ENCODE measurements around the gene RARRES1.
"Not testable (repeated sequence)": the region's sequence is repeated elsewhere in the genome, so short reads cannot be mapped to it uniquely, and the experiment has no call there.

RARRES1 gene

GRCh38 chr3:158696618-158697017 lies 35.6 kb downstream of the RARRES1 start:
- DNase-seq (ENCODE audit: low read depth in 1 of 2, low spot score in 1 of 2) = no peak

- not testable (repeated sequence) for DNase-seq (ENCODE audit: low read depth in 1 of 2, low spot score in 1 of 2)
These were observed 38.3 kb downstream of the RARRES1 start for GRCh38 chr3:158693866-158694456.

GRCh38 chr3:158685159-158685558 lies 47.1 kb downstream of the RARRES1 start:
- no peak for DNase-seq (ENCODE audit: low read depth in 1 of 2, low spot score in 1 of 2)

DNA sequence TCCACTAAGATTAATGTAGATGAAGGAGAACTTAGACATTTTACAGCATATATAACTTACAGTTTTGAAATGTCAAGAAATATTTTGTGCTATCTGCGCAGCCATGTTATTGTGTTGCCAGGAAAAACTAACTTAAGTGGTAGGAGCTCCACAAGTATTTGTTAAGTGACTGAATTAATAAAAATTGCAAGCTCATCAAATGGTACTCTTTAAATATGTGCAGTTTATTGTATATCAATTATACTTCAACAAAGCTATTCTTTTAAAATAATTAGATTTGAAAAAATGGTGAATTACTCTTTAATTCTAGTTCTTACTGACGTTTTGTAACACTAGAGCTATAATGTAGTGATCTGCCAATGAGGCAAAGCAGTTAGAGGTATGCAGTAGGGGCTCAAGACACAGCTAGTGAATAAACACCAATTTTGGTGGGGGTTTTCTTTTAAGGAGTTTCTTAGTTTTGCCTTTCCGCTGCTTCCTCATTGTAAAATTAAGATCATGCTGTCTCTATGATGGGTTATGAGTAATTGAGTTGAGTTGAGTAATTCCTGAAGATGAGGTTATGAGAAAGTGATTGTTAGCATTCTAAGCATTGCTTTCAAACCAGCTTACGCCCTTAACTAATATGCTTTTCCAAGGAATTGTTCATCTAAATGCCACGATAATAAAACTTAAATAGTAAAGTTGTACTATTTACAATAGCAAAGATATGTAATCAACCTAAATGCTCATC lies 48.9 kb downstream of the RARRES1 start:
- DNase-seq (ENCODE audit: low read depth in 1 of 2, low spot score in 1 of 2) = no peak

- no peak for DNase-seq (ENCODE audit: low read depth in 1 of 2, low spot score in 1 of 2)
These were observed 51.4 kb downstream of the RARRES1 start for GRCh38 chr3:158680861-158681260.

- no peak for DNase-seq (ENCODE audit: low read depth in 1 of 2, low spot score in 1 of 2)
These were observed 52.7 kb downstream of the RARRES1 start for GRCh38 chr3:158679547-158680000.

DNA sequence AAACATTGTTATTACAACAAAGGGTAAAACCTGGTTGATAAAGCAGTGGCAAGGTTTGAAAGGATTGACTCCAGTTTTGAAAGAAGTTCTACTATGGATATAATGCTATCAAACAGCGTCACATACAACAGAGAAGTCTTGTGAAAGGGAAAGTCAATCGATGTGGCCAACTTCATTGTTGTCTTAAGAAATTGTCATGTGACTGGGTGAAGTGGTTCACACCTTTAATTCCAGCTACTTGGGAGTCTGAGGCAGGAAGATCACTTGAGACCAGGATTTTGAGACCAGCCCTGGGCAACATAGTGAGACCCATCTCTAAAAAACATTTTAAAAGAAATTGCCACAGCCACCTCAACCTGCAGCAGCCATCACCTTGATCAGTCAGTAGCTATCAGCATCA lies 53.6 kb downstream of the RARRES1 start:
- DNase-seq (ENCODE audit: low read depth in 1 of 2, low spot score in 1 of 2) = no peak

GRCh38 chr3:158672215-158673176 lies 59.8 kb downstream of the RARRES1 start, which contains the start of gene LXN:
Gene LXN, minus strand, starts transcription at chr3:158672648. Its CDS starts 170 bp downstream, at chr3:158672478.
- DNase-seq (ENCODE audit: low read depth in 1 of 2, low spot score in 1 of 2) = peak; percentile 53 to 64

- DNase-seq (ENCODE audit: low read depth in 1 of 2, low spot score in 1 of 2) = no peak
These were observed 60.4 kb downstream of the RARRES1 start for GRCh38 chr3:158671821-158672214.

GRCh38 chr3:158668506-158668905 lies 63.8 kb downstream of the RARRES1 start:
- DNase-seq (ENCODE audit: low read depth in 1 of 2, low spot score in 1 of 2) = no peak

DNA sequence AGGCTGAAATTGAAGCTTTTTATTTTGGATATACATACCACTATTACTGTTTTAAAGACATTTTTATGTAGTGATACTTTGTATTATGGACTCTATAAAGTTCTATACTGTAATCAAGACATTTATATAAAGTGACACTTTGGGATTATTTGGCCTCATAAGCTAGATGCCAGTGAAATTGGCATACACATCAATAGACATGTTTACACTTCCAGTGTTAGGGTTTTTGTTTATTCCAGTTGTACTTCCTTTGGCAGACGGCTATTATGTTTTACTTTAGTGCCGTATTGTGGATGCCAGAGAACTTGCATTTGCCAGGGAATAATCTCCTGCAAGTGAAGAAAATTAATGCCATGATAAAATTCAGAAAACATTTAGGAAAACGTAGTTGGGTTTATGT lies 65.8 kb downstream of the RARRES1 start:
- DNase-seq (ENCODE audit: low read depth in 1 of 2, low spot score in 1 of 2) = no peak

GRCh38 chr3:158663832-158664231 lies 68.4 kb downstream of the RARRES1 start:
- no peak for DNase-seq (ENCODE audit: low read depth in 1 of 2, low spot score in 1 of 2)

DNA sequence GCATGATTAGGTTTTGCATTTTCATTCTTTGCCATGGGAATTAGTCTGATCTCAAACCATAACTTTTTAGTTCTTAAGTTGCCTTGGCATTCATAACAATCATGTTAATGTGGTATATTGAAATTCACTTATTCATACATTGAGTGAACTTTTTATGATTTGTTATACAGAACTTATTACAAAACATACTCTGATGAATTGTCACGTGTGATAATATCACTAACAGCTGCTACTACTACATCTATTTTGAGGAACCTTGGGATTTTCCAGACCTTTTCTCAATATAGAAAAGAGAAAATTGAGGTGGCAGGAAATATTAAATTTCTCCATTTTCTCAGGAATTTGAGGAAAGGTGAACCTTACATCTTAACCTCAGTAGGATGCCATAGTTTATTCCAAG lies 69.0 kb downstream of the RARRES1 start:
- no peak for DNase-seq (ENCODE audit: low read depth in 1 of 2, low spot score in 1 of 2)

GRCh38 chr3:158660711-158661110 lies 71.5 kb downstream of the RARRES1 start:
- DNase-seq (ENCODE audit: low read depth in 1 of 2, low spot score in 1 of 2) = no peak

DNA sequence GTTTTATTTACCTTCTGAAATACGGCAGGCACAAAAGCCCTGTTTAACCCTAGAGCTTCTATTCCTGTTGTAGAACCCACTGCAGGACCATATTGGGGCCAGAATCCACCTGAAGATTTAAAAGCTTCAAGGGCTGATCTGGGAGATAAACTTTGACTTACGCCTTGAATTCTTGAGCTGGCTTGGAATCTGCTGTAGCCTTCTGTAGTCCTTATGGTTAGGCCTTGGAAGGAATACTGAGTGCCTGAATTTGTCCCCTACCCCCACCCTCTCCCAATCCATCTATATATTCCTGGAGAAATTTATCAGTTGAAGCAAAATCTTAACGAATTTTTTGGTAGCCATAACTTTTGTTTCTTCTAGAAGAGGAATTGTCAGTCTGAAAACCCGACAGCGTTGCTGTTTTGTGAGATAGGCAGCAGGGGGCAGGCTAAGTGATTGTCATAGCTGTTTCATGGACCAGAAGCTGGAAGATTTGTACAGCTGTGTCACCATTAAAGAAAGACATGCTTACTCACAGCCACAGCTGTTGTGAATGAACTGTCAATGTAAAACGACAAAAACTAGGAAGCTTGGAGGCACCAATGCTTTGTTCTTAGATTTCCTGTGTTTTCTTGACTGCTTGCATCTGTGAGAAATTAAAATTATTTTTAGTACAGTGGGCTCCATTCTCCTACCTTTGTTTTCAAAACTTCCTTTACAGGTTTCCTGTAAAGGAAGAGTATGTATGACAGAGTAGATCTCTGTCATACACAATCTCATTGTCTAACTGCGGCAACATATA lies 72.6 kb downstream of the RARRES1 start:
- DNase-seq (ENCODE audit: low read depth in 1 of 2, low spot score in 1 of 2) = no peak

GRCh38 chr3:158658889-158659288 lies 73.4 kb downstream of the RARRES1 start:
- DNase-seq (ENCODE audit: low read depth in 1 of 2, low spot score in 1 of 2) = no peak

DNA sequence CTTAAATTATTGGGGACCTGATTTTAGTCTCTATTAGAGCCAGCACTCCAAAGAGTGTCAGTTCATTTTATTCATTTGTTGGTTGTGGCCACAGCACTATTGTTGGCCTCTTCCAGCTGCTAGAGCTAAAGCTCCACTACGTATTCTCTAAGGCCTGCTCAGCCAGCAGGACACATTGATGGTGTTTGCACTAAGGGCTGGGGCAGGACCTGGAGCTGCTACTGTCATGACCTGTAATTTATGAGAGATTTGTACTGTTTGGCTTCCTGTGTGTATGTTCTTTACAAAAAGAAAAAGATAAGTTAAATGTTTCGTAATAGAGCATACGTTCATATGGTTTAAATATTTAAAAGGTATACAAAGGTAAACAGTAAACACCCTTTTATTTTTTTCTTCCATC lies 79.8 kb downstream of the RARRES1 start:
- no peak for DNase-seq (ENCODE audit: low read depth in 1 of 2, low spot score in 1 of 2)

- DNase-seq (ENCODE audit: low read depth in 1 of 2, low spot score in 1 of 2) = no peak
These were observed 81.1 kb downstream of the RARRES1 start for GRCh38 chr3:158651192-158651591.

DNA sequence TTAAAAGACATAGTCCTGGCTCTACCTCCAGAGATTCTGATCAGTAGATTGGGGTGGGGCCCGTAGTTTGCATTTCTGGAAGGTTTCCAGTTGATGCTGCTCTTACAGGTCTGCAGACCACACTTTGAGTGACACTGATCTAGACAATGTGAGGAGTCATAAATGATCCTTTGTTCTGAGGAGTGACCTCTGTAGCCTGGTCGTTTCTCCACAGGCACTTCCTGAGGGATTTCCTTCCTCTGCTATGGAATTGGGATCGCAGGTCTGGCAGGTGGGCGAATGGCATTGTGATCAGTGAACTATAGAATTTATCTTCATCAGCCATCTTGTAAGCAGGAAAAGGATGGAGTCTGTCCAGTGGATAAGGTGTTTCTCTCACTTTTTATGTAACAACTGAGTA lies 82.5 kb downstream of the RARRES1 start:
- DNase-seq (ENCODE audit: low read depth in 1 of 2, low spot score in 1 of 2) = no peak

All from activated T-helper 1 cell treated with anti-CD3 and anti-CD28 coated beads, Interleukin-2, amount 50 U/mL, for 16 hours (primary cell).